ENCODE measurements around the gene ASMT. TPM values are rescaled to one million over a fixed set of nuclear protein-coding genes. Genes with fewer than 3 reads are reported as not detected.

Gene ASMT, protein sequence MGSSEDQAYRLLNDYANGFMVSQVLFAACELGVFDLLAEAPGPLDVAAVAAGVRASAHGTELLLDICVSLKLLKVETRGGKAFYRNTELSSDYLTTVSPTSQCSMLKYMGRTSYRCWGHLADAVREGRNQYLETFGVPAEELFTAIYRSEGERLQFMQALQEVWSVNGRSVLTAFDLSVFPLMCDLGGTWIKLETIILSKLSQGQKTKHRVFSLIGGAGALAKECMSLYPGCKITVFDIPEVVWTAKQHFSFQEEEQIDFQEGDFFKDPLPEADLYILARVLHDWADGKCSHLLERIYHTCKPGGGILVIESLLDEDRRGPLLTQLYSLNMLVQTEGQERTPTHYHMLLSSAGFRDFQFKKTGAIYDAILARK
- not detected for total RNA-seq

DNA sequence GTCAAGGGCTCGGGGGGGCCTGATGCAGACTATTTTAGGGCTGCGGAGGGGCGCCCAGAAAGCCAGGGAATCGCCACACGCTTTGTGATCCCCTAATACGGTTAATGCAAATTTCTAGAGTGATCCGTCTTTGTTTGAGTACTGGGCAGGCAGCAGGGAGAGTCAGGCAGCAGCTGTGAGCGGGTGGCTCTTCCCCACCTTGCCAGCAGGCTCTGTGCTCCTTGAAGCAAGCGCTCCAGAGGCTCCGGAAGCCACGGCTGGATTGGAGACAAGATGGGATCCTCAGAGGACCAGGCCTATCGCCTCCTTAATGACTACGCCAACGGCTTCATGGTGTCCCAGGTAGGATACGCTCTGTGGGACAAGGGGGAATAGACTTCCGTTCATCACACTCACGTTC, at the start of gene ASMT:
TSS of gene ASMT (plus strand) at position 133 of the 400 bp plus-strand sequence. CDS start at position 274, 141 bp downstream.

DNA sequence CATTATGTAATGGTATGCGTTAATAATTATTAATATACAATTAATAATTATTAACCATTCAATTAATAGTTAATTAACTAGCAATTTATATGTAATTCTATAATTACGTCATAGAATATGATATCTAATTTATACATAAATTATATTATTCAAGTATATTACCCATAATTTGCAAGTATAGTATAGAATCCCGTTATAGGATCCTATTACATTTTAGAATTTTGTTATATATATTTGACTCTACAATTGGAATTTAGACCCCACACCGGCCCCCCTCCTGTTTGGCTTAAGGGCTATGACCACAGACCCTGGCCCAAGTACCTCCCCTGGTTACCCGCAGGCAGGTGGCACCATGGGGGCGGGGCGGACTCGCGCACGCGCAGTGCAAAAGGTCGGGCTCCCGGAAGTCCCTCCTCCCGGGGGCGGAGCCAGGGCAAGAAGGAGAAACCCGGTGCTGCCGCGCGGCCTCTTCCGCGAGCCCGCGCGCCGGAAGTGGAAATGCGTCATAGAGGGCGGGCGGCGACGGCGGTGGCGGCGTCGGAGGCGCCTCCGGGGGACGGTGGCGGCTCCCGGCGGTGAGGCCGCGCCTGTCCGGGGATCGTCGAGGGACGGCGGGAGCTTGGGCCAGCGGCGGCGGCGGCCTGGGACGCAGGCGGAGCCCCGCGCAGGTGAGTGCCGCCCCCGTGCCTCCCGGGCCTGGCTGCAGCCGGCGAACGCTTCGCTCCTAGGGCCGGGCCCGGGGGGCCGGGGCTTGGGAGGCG, 23.6 kb upstream of the ASMT start, which contains the start of gene AKAP17A:
TSS of gene AKAP17A (plus strand) at position 503 of the 761 bp plus-strand sequence. CDS start 1,859 bp downstream, outside the sequence.

Other genes with a start within 250 kb of the ASMT start
- 367 TPM for gene SLC25A6, start 222.9 kb upstream of the ASMT start, total RNA-seq
- gene ASMTL, start 162.2 kb upstream of the ASMT start, total RNA-seq, result 27.3 TPM
- gene P2RY8, start 77.9 kb upstream of the ASMT start, total RNA-seq, result 2.9 TPM
- 47.3 TPM for gene AKAP17A, start 23.5 kb upstream of the ASMT start, total RNA-seq

All from metanephros (tissue), 1 donor.